Sigmoid colon (tissue), 4 donors: ENCODE measurements around the gene LYPD6B.

Experiments
- CTCF ChIP-seq, 4 experiments: fragments of 450-650 bp in 3 of 4; fragments of 200-600 bp in 1 of 4; IDR thresholded peaks; one replicate each; pipeline ENCODE4 v1.5.1; 2016 to 2019; ENCODE audit warnings: antibody characterized with exemption in 4 of 4, mild to moderate bottlenecking in 3 of 4, moderate library complexity in 2 of 4
- POLR2AphosphoS5 ChIP-seq, 4 donors: sonication (generic); formaldehyde crosslinking; IDR thresholded peaks; one replicate each; pipeline ENCODE4 v1.6.1; 2017; ENCODE audit warnings: antibody characterized with exemption in 4 of 4

DNA sequence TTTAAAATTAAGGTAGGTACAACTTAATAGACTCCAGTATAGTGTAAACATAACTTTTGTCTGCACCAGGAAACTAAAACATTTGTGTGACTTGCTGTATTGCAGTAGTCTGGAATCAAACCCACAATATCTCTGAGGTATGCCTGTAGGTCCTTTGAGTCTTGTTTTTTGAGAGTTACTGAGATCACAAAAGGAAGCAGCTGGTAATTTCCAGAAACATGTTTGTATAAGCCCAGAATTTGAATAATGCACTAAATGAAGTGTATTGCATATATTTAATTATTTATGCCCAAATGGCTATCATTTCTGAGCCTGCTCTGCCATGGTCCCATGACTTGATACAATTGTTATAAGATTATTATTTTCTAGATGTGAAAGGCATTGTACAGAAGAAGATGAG, 148.6 kb downstream of the LYPD6B start:
- TF ChIP-seq CTCF (IDR thresholded peaks at IDR 0.05) (no peak), POLR2AphosphoS5 (IDR thresholded peaks at IDR 0.05) (no peak)
